HepG2 (cell line): Measurements from ENCODE around the gene FIBP. TPM values are rescaled to one million over a fixed set of nuclear protein-coding genes. Genes with fewer than 3 reads are reported as not detected.

Experiments used
- DR1 ChIP-seq: sonication (generic); formaldehyde crosslinking; IDR thresholded peaks from 2 replicates; pipeline ENCODE4 v1.8.0; 2021; ENCODE audit warnings: mild to moderate bottlenecking, missing genetic modification reagents, inconsistent platforms
- DRAP1 ChIP-seq: IDR thresholded peaks from 2 replicates; pipeline ENCODE4 v1.6.1; 2016; ENCODE audit warnings: missing genetic modification reagents, missing compliant biosample characterization
- FOXA1 ChIP-seq, 2 experiments: fragments of 450-650 bp in 1 of 2; sonication (generic) in 1 of 2; formaldehyde crosslinking in 1 of 2; IDR thresholded peaks; 2 replicates each; pipeline versions ENCODE4 v1.4.0 to v1.6.1; 2016 to 2020; ENCODE audit warnings: missing genetic modification reagents in 1 of 2
- HCFC1 ChIP-seq: fragments of 150-350 bp; IDR thresholded peaks from 2 replicates; pipeline ENCODE4 v1.6.1; 2014; ENCODE audit warnings: low read depth, low read length
- MED1 ChIP-seq: sonication (generic); formaldehyde crosslinking; IDR thresholded peaks from 2 replicates; pipeline ENCODE4 v1.4.0; 2020; ENCODE audit warnings: missing genetic modification reagents
- SIX1 ChIP-seq: sonication (generic); formaldehyde crosslinking; IDR thresholded peaks from 2 replicates; pipeline ENCODE4 v1.4.0; 2020; ENCODE audit warnings: missing genetic modification reagents, borderline replicate concordance
- ZEB1 ChIP-seq: IDR thresholded peaks from 2 replicates; pipeline ENCODE4 v1.6.1; 2012; ENCODE audit warnings: mild to moderate bottlenecking, low read depth, inconsistent platforms; ENCODE audit not compliant: insufficient replicate concordance
- ZNF574 ChIP-seq: sonication (generic); formaldehyde crosslinking; IDR thresholded peaks from 2 replicates; pipeline ENCODE4 v1.4.0; 2020; ENCODE audit warnings: missing genetic modification reagents
- ZNF672 ChIP-seq: sonication (generic); formaldehyde crosslinking; IDR thresholded peaks from 2 replicates; pipeline ENCODE4 v1.8.1; 2022; ENCODE audit warnings: missing genetic modification reagents
- ZNF782 ChIP-seq: sonication (generic); formaldehyde crosslinking; IDR thresholded peaks from 2 replicates; pipeline ENCODE4 v1.4.0; 2020; ENCODE audit warnings: missing genetic modification reagents, mild to moderate bottlenecking, borderline replicate concordance
- ZNF792 ChIP-seq: IDR thresholded peaks from 2 replicates; pipeline ENCODE4 v1.6.1; 2016
- ZNF891 ChIP-seq: sonication (generic); formaldehyde crosslinking; IDR thresholded peaks from 2 replicates; pipeline ENCODE4 v1.5.0; 2020; ENCODE audit warnings: mild to moderate bottlenecking, missing genetic modification reagents
- ZSCAN25 ChIP-seq: sonication (generic); formaldehyde crosslinking; IDR thresholded peaks from 2 replicates; pipeline ENCODE4 v1.8.0; 2022; ENCODE audit warnings: mild to moderate bottlenecking, missing genetic modification reagents
- polyA plus RNA-seq, 8 experiments: library from polyadenylated mRNA; depleted of rRNA in 3 of 8; stranded (reverse) in 7 of 8; unstranded in 1 of 8; fragments of >200 nt; fragmentation: Illumina TruSeq in 4 of 8; extraction: Trizol in 4 of 8; gene quantifications; 2 replicates each; pipeline versions ENCODE4 v1.2.1 to v1.2.3, GENCODE V29; 2011 to 2016; ENCODE audit warnings: low read depth in 4 of 8, missing spikeins in 1 of 8, mixed read lengths in 1 of 8; ENCODE audit not compliant: insufficient read depth in 1 of 8
- total RNA-seq, 5 experiments: library from RNA; depleted of rRNA; stranded (reverse); fragments of >200 nt; fragmentation: Illumina TruSeq; extraction: Trizol; gene quantifications; 2 replicates each; pipeline ENCODE4 v1.2.3, GENCODE V29; 2016; ENCODE audit warnings: low read depth in 1 of 5
- TF ChIP-seq, protein P1 (sequence below): sonication (generic); formaldehyde crosslinking; conservative IDR thresholded peaks from 2 replicates; pipeline ENCODE4 v1.4.0; 2020; ENCODE audit warnings: missing genetic modification reagents
- TF ChIP-seq, protein P2 (sequence below): IDR thresholded peaks from 2 replicates; pipeline ENCODE4 v1.6.1; 2016; ENCODE audit warnings: mild to moderate bottlenecking, missing biosample characterization, missing genetic modification reagents
- TF ChIP-seq, protein P3 (sequence below): sonication (generic); formaldehyde crosslinking; IDR thresholded peaks from 2 replicates; pipeline ENCODE4 v1.5.0; 2020; ENCODE audit warnings: mild to moderate bottlenecking, missing genetic modification reagents, moderate library complexity
- TF ChIP-seq, protein P4 (sequence below): sonication (generic); formaldehyde crosslinking; IDR thresholded peaks from 2 replicates; pipeline ENCODE4 v1.4.0; 2020; ENCODE audit warnings: mild to moderate bottlenecking, missing genetic modification reagents

FIBP gene
- total and polyA plus RNA-seq, 2 of the 13 experiments (the other 11 are each of a cell fraction or from before 2014, with no cell fraction given), result 42.9 to 62.1 TPM

- TF ChIP-seq SIX1 (CRISPR knock-in tag), result no peak
- peak; percentile 36 for TF ChIP-seq MED1 (CRISPR knock-in tag)
- TF ChIP-seq ZNF782, result peak; percentile 58; the same call in 1 of the 2 replicates
- TF ChIP-seq HCFC1, result no peak
- TF ChIP-seq ZSCAN25, result no peak
- TF ChIP-seq ZNF891 (CRISPR knock-in tag), result peak; percentile 78; the same call in 1 of the 2 replicates
- TF ChIP-seq, protein P1, sequence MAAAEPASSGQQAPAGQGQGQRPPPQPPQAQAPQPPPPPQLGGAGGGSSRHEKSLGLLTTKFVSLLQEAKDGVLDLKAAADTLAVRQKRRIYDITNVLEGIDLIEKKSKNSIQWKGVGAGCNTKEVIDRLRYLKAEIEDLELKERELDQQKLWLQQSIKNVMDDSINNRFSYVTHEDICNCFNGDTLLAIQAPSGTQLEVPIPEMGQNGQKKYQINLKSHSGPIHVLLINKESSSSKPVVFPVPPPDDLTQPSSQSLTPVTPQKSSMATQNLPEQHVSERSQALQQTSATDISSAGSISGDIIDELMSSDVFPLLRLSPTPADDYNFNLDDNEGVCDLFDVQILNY (CRISPR knock-in tag), result no peak
- TF ChIP-seq, protein P2, sequence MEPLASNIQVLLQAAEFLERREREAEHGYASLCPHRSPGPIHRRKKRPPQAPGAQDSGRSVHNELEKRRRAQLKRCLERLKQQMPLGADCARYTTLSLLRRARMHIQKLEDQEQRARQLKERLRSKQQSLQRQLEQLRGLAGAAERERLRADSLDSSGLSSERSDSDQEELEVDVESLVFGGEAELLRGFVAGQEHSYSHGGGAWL (CRISPR knock-in tag), result no peak; the same call in 1 of the 2 replicates
- TF ChIP-seq ZNF672, result no peak
- no peak; the same call in 1 of the 2 replicates for TF ChIP-seq ZNF574
- TF ChIP-seq FOXA1 (IDR thresholded peaks at IDR 0.05), result no peak
- no peak for TF ChIP-seq FOXA1 (CRISPR knock-in tag; IDR thresholded peaks at IDR 0.05)
- TF ChIP-seq, protein P3, sequence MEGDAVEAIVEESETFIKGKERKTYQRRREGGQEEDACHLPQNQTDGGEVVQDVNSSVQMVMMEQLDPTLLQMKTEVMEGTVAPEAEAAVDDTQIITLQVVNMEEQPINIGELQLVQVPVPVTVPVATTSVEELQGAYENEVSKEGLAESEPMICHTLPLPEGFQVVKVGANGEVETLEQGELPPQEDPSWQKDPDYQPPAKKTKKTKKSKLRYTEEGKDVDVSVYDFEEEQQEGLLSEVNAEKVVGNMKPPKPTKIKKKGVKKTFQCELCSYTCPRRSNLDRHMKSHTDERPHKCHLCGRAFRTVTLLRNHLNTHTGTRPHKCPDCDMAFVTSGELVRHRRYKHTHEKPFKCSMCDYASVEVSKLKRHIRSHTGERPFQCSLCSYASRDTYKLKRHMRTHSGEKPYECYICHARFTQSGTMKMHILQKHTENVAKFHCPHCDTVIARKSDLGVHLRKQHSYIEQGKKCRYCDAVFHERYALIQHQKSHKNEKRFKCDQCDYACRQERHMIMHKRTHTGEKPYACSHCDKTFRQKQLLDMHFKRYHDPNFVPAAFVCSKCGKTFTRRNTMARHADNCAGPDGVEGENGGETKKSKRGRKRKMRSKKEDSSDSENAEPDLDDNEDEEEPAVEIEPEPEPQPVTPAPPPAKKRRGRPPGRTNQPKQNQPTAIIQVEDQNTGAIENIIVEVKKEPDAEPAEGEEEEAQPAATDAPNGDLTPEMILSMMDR (CRISPR knock-in tag), result no peak
- TF ChIP-seq, protein P4, sequence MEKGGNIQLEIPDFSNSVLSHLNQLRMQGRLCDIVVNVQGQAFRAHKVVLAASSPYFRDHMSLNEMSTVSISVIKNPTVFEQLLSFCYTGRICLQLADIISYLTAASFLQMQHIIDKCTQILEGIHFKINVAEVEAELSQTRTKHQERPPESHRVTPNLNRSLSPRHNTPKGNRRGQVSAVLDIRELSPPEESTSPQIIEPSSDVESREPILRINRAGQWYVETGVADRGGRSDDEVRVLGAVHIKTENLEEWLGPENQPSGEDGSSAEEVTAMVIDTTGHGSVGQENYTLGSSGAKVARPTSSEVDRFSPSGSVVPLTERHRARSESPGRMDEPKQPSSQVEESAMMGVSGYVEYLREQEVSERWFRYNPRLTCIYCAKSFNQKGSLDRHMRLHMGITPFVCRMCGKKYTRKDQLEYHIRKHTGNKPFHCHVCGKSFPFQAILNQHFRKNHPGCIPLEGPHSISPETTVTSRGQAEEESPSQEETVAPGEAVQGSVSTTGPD (CRISPR knock-in tag), result 0 out of 2 replicates have a peak, but pooled peaks have one; percentile 25
- no peak for TF ChIP-seq ZEB1
- peak; percentile 28; the same call in 1 of the 2 replicates for TF ChIP-seq DRAP1 (CRISPR knock-in tag)
- TF ChIP-seq DR1 (CRISPR knock-in tag), result peak; percentile 71
- TF ChIP-seq ZNF792 (CRISPR knock-in tag), result 0 out of 2 replicates have a peak, but pooled peaks have one; percentile 11
Observed at GRCh38 chr11:65856689-65857499, 31.4 kb downstream of the FIBP start (continued).
